Measurements from ENCODE around the gene GCDH.

The GCDH gene

GRCh38 chr19:12918253-12918652 lies 27.3 kb downstream of the GCDH start:
- TF ChIP-seq FOXP2 (optimal IDR thresholded peaks at IDR 0.05; ENCODE audit: borderline replicate concordance, extremely low read depth, extremely low read length, insufficient read depth) (no peak), REST (IDR thresholded peaks at IDR 0.05; ENCODE audit: insufficient read depth in 1 of 2, low read depth in 2 of 2, low read length in 2 of 2) (no peak), TAF1 (IDR thresholded peaks at IDR 0.05; ENCODE audit: borderline replicate concordance, insufficient read depth, low read length) (no peak), SIN3A (IDR thresholded peaks at IDR 0.05; ENCODE audit: borderline replicate concordance, insufficient read depth, low read length) (no peak), POLR2AphosphoS5 (IDR thresholded peaks at IDR 0.05; ENCODE audit: low read depth, low read length) (no peak)

- no peak for TF ChIP-seq TAF1 (IDR thresholded peaks at IDR 0.05; ENCODE audit: borderline replicate concordance, insufficient read depth, low read length)
- peak; percentile 5; the same call in 1 of the 2 replicates for TF ChIP-seq POLR2AphosphoS5 (IDR thresholded peaks at IDR 0.05; ENCODE audit: low read depth, low read length)
These were observed 30.1 kb downstream of the GCDH start for GRCh38 chr19:12921047-12921446.

GRCh38 chr19:12922959-12923358 lies 32.0 kb downstream of the GCDH start:
- no peak for TF ChIP-seq POLR2AphosphoS5 (IDR thresholded peaks at IDR 0.05; ENCODE audit: low read depth, low read length)
- no peak for TF ChIP-seq FOXP2 (optimal IDR thresholded peaks at IDR 0.05; ENCODE audit: borderline replicate concordance, extremely low read depth, extremely low read length, insufficient read depth)
- no peak for TF ChIP-seq SIN3A (IDR thresholded peaks at IDR 0.05; ENCODE audit: borderline replicate concordance, insufficient read depth, low read length)
- TF ChIP-seq REST (IDR thresholded peaks at IDR 0.05; ENCODE audit: insufficient read depth in 1 of 2, low read depth in 2 of 2, low read length in 2 of 2), result no peak
- no peak for TF ChIP-seq TAF1 (IDR thresholded peaks at IDR 0.05; ENCODE audit: borderline replicate concordance, insufficient read depth, low read length)

GRCh38 chr19:12924621-12925310 lies 33.8 kb downstream of the GCDH start:
- TF ChIP-seq POLR2AphosphoS5 (IDR thresholded peaks at IDR 0.05; ENCODE audit: low read depth, low read length) (no peak), SIN3A (IDR thresholded peaks at IDR 0.05; ENCODE audit: borderline replicate concordance, insufficient read depth, low read length) (no peak), REST (IDR thresholded peaks at IDR 0.05; ENCODE audit: insufficient read depth in 1 of 2, low read depth in 2 of 2, low read length in 2 of 2) (no peak), FOXP2 (optimal IDR thresholded peaks at IDR 0.05; ENCODE audit: borderline replicate concordance, extremely low read depth, extremely low read length, insufficient read depth) (no peak), TAF1 (IDR thresholded peaks at IDR 0.05; ENCODE audit: borderline replicate concordance, insufficient read depth, low read length) (no peak)

- no peak for TF ChIP-seq POLR2AphosphoS5 (IDR thresholded peaks at IDR 0.05; ENCODE audit: low read depth, low read length)
- no peak for TF ChIP-seq SIN3A (IDR thresholded peaks at IDR 0.05; ENCODE audit: borderline replicate concordance, insufficient read depth, low read length)
- no peak for TF ChIP-seq TAF1 (IDR thresholded peaks at IDR 0.05; ENCODE audit: borderline replicate concordance, insufficient read depth, low read length)
- no peak for TF ChIP-seq FOXP2 (optimal IDR thresholded peaks at IDR 0.05; ENCODE audit: borderline replicate concordance, extremely low read depth, extremely low read length, insufficient read depth)
- no peak for TF ChIP-seq REST (IDR thresholded peaks at IDR 0.05; ENCODE audit: insufficient read depth in 1 of 2, low read depth in 2 of 2, low read length in 2 of 2)
These were observed 39.2 kb downstream of the GCDH start for GRCh38 chr19:12930002-12930645.
